Measurements from ENCODE around the gene GPR22.

The GPR22 gene, protein sequence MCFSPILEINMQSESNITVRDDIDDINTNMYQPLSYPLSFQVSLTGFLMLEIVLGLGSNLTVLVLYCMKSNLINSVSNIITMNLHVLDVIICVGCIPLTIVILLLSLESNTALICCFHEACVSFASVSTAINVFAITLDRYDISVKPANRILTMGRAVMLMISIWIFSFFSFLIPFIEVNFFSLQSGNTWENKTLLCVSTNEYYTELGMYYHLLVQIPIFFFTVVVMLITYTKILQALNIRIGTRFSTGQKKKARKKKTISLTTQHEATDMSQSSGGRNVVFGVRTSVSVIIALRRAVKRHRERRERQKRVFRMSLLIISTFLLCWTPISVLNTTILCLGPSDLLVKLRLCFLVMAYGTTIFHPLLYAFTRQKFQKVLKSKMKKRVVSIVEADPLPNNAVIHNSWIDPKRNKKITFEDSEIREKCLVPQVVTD

DNA sequence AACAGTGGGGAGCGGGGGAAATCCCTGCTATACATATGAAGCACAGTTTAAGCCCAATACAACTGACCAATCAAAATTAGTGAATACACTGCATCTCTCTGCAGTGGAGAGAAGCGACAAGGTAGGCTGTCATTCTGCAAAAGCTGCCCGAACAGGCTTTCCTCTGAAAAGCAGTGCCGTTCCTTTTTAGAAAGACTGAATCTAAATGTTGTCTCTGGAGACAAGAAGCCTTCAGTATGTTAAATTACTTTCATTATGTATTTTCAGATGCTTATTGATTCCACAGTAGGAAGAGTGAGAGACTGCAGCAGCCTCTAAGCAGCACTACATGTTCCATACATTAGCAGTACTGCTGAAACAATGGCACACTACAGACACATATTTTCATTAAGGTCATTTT lies at the start of gene GPR22:
TSS of gene GPR22 (plus strand) at position 129 of the 400 bp plus-strand sequence. CDS start 4,004 bp downstream, outside the sequence.
- DNase-seq = no peak

- DNase-seq = no peak
Measured at GRCh38 chr7:107427462-107427861, 42.4 kb upstream of the GPR22 start.

GRCh38 chr7:107428642-107429041 lies 41.2 kb upstream of the GPR22 start:
- DNase-seq = no peak

- no peak for DNase-seq
Measured at GRCh38 chr7:107430057-107430456, 39.8 kb upstream of the GPR22 start.

- peak; percentile 5 for DNase-seq
Measured at GRCh38 chr7:107432261-107432660, 37.6 kb upstream of the GPR22 start.

DNA sequence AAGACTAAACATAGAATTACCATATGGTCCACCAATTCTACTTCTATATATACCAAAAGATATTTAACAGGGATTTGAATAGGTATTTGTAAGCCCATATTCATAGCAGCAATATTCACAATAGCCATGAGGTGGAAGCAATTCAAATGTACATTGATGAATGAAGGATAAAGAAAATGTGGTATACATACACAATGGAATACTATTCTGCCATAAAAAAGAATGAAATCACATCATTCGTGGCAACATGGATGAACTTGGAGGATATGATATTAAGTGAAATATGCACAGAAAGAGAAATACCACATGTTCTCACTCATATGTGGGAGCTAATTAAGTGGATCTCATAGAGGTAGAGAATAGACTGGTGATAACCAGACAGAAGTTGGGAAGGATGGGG lies 34.1 kb upstream of the GPR22 start:
- DNase-seq = no peak

DNA sequence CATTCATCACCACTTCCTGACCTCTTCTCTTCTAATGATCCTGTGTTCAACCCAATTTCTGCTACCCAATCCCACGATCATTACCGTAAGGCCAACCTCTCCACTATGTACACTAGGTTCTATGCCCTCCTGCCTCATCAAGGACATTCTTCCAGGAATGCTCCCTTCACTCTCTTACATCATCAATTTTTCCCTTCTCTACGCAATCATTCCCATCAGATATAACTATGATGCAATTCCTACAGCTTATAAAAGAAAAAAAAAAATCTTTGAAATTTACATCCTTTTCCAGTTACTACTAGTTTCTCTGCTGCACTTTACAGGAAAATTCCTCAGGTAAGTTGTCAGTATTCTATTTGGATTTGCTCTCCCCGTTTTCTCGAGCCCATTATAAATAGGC lies 30.8 kb upstream of the GPR22 start:
- no peak for DNase-seq

DNA sequence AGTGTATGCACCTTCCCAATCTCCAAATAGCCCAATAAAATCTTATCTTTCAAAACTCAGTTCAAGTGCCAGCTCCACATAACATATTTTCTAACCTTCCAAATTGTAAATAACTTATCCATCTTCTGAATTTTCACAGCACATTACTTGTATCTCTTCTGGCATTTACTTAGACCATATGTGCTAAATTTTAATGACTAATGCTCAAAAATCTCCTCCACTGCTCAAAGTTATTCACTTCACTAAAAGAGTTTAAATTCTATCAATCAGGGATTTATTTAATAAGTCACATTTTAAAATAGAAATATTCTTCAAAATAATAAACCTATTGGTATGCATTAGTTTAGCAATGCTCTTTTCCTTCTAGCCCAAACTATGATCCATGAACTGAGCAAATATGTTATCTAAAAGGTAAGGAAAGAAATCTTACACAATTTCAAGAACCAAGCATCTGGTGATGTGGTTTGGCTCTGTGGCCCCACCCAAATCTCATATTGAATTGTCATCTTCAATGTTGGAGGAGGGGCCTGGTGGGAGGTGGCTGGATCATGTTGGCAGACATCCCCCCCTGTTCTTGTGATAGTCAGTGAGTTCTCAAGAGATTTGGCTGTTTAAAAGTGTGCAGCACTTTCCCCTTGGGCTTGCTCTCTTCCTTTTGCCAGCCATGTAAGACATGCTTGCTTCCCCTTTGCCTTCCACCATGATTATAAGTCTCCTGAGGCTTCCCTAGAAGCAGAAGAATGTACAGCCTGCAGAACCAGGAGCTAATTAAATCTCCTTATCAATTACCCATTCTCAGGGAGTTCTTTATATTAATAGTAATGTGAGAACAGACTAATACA lies 28.1 kb upstream of the GPR22 start:
- no peak for DNase-seq

DNA sequence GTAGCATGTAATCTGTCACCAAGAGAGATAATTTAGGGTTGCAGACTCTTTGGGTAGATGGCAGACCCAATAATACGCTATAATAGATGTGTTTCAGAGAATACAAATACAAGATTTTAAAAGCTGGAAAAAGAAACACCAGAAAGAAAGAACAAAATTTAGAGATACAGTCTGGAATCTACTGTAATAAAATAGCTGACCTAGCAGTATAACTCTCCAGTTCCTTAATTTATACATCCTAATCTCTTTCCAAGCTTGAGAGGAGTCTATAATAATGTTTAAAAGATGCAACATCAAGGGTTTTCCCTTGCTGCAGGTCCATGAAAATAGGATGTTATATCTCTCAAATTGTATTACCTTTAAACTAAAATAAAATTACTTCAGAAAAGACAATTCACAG lies 27.2 kb upstream of the GPR22 start:
- no peak for DNase-seq

- DNase-seq = no peak
Measured at GRCh38 chr7:107446531-107446930, 23.3 kb upstream of the GPR22 start.

GRCh38 chr7:107446988-107447387 lies 22.9 kb upstream of the GPR22 start:
- DNase-seq = no peak

DNA sequence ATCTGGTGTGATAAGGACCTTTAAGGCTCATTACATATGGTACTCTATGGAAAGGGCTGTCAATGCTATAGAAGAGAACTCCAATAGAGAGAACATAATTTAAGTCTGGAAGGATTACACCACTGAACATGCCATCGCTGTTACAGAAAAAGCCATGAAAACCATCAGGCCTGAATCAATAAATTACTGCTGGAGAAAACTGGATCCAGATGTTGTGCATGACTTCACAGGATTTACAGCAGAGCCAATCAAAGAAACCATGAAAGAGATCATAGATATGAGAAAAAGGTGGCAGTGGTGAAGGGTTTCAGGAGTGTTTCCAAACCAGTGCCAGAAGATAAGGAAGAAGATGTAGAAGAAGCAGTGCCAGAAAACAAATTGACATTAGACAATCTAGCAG lies 18.9 kb upstream of the GPR22 start:
- DNase-seq = no peak

GRCh38 chr7:107453388-107453787 lies 16.5 kb upstream of the GPR22 start:
- no peak for DNase-seq

DNA sequence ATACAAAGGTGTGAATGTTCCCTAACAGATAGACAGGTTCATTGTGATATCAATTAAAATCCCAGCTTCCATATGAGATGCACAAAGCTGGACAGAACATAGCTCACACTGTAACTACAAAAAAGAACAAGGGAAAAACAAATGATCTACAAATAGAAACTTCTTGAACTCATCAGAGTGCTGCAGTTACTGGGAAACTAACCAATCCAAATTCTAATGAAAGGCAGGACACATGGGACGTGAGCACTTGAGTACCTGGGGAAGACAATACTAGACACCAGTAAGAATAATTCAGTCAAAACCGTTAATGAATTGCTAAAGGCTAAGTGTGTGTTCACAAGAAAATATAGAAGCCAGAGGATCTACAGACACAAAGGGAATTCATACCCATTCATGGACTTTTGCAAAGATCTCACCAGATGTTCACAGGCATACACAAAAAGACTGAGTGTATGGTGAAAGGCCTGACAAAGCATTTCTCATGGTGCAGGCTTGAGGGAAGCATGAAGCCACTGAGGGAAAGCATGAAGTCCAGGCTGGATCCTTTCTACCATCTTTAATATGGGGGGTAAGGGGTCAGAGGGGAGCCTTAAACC lies 7.8 kb upstream of the GPR22 start:
- DNase-seq = no peak

- DNase-seq = peak; percentile 59
Measured at GRCh38 chr7:107463139-107464078, 6.4 kb upstream of the GPR22 start.

- DNase-seq = no peak
Measured at GRCh38 chr7:107464666-107465226, 5.1 kb upstream of the GPR22 start.

DNA sequence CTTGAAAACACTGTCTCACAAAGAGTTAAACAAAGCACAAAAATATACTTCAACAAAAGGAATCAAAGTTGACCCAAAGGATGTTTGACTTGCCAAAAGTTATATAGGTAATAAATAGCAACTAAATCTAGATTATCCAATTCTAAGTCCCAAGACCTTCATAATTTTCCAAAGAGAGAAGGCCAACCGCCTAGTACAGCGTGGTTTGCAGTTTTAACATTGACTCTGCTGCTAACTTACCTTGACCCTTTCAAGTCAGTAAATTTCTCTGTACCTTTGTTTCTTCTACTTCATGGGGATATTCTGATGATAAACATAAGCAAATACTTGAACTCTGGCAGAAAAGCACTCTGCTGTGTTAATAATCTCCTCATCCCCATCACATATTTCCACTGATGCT lies 1.9 kb upstream of the GPR22 start:
- no peak for DNase-seq

DNA sequence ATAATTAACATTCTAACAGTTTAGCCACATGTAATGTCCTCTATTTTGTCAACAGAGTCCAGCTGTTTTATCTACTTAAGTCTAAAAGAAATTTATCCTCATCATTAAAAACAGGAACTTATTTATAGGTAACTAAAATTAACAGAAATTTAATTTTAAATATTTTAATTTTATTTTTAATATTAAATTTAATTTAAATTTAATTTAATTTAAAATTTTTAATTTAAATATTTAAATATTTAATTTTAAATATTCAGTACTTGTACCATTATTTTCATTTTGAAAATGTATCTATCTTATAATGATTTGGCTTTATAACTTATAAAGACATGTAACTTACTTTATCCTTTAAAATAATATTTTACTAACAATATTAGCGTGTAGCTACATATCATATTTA lies 1.0 kb upstream of the GPR22 start:
- no peak for DNase-seq

- no peak for DNase-seq
Measured at GRCh38 chr7:107471292-107472070, 1.6 kb downstream of the GPR22 start.

DNA sequence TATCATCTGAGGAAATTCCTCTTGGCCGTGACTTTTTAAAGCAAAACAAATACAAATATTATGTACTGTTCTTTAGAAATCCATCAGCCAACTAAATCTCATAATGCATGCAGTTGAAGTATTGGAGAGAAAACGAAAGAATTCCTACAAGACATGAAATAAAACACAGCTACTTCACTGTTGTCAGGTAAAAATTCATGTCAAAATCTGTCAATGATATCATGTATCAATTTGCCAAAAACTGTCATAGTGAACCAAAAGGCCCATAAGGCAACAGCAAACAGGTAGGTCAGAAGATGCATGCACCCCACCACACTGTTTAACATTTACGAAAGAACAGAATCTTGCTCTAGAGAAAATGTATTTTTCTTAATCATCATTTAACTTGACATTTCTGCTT lies 2.3 kb downstream of the GPR22 start:
- DNase-seq = no peak

DNA sequence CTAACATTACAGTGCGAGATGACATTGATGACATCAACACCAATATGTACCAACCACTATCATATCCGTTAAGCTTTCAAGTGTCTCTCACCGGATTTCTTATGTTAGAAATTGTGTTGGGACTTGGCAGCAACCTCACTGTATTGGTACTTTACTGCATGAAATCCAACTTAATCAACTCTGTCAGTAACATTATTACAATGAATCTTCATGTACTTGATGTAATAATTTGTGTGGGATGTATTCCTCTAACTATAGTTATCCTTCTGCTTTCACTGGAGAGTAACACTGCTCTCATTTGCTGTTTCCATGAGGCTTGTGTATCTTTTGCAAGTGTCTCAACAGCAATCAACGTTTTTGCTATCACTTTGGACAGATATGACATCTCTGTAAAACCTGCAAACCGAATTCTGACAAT lies 4.3 kb downstream of the GPR22 start:
- DNase-seq = no peak

Data from NCI-H82 (cell line).